Activated gamma-delta T cell treated with Interleukin-2 at 50 U/mL for 16 hours (primary cell): Measurements from ENCODE around the gene LDLRAD4.
A peak's percentile ranks its signal among the peaks of the same experiment; 100 is the strongest.
"Not testable (repeated sequence)": the region's sequence is repeated elsewhere in the genome, so short reads cannot be mapped to it uniquely, and the experiment has no call there.

Source experiments
- DNase-seq: peaks from one replicate; pipeline ENCODE4 v3.0.0-alpha.2; 2020

LDLRAD4 gene

DNA sequence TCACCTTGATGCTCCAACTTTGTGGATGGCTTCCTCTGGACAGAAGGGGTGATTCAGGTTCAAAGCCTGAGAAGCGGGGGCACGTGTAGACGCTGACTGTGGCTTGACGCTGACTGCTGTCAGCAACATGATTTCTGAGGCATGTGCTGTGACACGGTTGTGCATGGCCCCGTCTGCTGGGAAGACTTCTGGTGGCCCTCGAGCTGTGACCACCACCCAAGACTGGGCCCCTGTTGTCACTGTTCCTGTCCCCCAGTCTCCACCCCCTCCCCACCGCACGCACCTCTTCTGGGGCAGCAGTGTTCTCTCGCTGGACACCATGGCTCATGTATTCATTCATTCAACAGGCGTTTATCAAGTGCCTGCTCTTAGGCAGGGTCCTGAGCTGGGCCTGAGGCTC is 262.8 kb downstream of the LDLRAD4 start:
- DNase-seq = no peak

DNA sequence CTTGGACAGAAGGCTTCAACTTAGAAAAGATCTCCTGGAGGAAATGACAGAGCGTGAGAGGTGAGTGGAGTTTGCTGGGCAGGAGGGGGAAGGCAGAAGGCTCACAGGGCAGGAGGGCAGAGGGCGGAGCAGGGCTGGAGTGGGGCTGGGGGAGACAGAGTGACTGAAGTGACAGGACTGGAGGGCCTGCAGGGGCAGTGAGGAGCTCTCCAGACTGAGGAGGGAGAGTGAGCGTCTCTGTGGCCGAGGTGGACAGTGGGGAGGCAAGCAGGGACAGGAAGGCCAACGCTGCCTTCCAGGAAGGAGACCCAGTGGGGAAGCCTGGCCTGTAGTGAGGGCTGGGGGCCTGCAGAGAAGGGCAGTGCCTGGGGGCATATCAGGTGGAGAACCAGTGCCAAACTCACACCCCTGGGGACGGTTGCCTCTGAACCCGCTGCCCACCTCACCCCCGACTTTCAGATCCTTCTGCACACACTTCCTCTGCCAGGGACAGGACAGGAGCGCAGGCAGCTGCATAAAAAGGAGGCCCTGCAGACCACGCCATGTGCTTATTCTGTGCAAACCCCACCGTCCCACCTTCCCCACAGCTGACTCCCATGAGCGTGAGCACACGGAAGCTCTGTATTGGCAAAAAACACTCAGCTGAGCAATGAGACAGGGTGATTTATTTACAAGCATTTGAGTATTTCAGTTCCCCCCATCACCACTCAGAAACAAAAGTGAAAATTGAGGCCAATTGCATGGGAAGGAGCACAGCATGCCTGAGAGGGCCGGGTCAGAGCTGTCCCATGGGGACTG is 263.5 kb downstream of the LDLRAD4 start:
- DNase-seq = no peak

DNA sequence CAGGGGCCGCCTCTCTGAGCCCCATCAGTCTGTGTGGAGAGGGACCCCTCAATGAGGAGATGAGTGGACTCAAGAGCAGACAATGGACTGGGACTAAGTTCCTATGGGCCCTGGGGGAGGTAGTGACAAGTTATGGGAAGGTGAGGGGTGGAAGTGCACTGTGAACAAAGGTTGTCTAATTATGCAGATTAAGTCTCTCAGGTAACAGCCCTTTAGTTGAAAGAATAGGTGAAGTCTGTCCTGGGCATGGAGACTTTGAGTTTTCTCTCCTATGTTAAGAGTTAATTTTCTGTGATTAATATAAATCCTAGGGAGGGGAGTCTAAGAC is 264.0 kb downstream of the LDLRAD4 start:
- no peak for DNase-seq

DNA sequence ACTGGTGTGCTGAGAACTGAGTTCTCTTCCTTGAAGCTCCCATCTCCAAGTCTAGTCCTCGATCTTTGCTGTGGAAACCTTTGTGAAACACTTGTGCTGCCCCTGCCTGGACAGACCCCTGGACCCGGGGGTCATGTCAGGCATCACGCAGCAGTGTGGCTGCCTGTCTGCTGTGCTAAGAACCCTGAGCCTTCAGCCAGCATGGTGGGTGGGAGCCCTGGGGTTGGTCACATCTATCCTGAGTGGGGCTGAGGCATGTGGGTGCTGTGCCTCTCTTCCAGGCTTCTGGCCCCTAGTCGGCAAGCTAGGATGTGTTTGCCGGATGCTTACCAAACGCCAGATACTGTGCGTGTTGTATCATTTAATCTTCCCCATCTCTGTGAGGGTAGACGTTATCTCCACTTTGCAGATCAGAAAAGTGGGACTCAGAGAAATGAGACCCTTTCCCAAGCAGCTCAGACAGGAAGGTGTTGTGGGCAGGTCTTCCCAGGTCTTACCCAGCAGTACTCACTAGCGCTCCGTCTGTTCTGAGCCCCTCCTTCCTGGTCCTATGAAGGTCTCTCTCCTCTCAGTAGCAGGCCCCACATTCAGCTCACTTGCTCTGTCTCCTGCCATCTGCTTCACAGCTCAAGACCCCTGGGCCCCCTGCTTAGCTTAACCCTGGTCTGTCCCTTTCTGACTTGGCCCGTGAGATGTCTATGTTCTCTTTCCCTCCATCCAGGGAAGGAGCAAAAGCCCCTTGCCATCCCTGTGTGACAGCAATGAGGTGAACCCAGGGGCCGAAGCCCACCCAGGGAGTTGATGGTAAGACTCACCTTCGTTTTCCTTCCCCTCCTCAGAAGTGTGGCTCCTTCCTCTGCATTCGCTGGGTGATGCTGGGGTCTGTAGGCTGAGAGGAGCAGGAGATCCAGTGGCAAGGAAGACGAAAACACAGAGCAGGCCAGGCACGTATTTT is 265.0 kb downstream of the LDLRAD4 start:
- DNase-seq = no peak

DNA sequence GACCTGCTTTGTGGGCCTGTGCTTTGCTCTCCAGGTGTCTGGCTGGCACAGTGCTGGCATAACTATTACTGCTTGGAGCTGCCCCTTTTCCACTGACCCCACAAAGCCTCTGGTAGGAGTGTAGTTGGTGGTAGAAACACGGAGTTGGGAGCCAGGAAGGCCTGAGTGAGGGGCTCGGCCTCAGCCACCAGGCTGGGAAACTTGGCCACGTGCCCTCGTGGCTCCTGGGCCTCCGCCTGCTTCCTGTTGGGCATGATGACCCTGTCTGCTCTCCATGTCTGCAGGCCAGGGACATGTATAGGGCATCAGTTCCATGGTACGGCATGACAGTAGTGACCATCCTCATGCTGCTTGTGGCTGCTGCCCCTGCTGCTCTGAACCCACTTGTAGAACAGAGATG is 266.6 kb downstream of the LDLRAD4 start:
- no peak for DNase-seq

DNA sequence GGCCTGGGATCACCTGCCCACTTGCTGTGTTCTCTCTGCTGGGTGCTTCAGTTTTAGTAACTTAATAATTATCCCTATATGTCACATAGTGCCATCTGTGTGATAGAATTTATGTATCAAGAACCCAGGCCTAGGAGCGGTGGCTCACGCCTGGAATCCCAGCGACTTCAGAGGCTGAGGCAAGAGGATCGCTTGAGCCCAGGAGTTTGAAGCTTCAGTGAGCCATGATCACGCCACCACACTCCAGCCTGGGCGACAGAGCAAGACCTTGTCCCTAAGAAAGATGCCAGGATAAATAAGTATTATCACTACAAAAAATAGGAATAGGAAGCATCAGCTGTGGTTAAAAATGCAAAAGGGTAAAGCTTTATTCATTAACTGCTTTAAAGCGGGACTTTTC is 267.0 kb downstream of the LDLRAD4 start:
- DNase-seq = no peak

DNA sequence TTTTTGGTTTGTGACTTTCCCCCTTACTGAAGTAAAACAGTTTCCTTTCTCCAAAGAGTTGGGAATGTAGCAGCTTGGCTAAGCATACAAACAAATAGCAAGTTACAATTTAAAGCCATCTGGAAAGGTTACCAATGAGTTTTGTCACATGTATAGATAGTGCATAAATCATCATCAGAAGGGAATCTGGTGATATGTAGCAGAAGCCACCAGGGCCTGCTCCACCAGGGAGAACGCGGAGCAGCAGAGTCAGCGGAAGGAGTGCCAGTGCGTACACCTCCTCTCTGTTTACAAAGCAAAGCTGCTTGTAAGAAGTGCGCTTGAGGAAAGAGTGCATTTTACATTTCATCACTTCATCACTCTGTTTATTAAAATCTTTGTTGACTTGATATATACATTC is 267.7 kb downstream of the LDLRAD4 start:
- no peak for DNase-seq

DNA sequence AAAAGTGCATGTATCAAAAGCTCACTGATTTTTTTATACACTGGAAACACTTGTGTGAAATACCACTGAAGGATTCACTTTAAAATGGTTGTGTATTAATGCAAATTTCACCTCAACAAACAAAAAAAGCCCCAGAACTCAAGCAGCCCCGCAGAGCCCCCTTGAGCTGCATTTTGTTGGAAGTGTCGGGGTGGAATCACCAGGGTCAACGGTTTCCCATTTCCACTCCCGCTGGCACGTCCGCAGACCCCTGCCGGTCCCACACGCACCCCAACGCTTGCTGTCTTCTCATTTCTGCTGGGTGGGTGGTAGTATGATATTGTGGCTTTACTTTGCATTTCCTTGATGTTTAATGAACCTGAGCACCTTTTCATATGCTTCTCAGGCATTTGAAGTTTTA is 268.1 kb downstream of the LDLRAD4 start:
- DNase-seq = no peak

DNA sequence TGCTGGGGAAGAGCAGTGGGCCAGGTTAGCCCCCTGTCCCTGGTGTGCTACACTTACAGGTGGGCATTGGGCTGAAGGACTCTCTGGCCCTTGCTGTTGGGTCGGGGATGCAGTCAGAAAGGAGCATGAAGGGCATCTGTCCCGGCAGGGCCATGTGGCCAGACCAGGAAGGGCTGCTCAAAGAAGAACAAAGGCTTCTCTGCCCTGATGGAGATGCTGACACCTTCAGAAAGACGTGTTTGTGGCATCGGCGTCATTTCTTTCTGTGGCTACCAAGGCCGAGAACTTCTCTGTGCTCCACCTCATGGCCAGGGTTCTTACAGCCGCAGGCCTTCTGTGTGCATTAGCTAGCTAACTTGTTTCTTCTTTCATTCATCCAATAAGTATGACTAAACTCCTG is 268.7 kb downstream of the LDLRAD4 start:
- peak; percentile 15 for DNase-seq

DNA sequence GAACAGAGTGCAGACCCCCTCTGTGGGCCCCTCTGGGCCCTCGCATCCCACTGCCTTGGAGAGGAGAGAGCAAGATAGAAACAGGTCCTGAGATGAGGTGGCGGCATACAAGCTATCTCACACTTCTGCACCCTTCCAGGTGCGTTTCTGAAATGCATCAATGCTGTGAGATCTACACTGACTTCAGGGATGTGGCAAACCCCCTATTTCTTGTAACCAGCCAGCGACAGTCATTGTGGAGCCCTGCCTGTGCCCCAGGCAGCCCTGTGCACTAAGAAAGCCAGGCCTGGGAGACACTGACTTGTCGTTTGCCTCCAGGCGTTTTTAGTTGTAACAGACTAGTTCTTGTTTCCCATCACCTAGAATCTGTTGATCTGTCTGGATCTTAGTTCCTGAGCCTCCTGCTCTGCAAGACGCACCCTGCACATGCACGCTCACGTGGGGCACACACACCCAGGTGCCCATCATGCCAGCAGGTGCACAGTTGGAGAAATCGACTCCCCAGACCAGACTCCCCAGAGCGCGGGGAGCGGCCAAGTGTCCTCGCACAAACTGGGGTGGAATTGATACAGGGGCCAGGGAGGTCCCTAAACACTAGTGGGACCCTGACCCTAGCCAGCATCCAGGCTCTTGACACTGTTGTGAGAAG is 269.8 kb downstream of the LDLRAD4 start:
- no peak for DNase-seq

DNA sequence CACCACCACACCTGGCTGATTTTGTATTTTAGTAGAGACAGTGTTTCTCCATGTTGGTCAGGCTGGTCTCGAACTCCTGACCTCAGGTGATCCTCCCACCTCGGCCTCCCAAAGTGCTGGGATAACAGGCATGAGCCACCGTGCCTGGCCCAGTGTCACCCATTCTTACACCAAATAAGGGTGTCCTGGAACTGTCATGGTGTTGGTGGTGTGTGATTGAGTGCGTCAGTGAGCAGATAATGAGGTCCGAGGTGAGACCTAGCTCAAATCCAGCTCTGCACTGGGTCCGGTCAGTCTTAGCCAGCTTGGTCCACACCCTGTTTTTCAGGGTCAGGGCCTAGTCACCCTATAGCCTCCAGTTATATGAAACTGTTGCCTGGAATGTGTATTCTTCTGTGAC is 270.7 kb downstream of the LDLRAD4 start:
- DNase-seq = not testable (repeated sequence)

DNA sequence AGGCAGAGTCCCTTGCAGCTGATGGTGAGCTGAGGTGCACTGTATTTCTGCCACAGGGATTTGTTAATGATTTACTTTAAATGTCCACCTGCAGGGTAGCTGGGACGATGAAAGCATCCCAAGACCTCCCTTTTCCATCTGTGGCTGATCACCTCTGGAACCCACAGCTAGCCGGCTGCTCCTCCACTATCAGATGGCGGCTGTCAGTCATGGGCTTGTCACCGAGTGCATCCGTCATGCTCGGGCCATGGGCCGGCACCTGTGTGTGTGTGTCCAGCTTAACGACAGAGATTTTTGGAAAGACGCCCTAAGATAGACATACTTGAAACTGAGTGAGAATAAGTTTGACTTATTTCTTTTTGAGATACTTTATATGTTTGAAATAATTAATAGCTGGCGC is 272.6 kb downstream of the LDLRAD4 start:
- DNase-seq = no peak

DNA sequence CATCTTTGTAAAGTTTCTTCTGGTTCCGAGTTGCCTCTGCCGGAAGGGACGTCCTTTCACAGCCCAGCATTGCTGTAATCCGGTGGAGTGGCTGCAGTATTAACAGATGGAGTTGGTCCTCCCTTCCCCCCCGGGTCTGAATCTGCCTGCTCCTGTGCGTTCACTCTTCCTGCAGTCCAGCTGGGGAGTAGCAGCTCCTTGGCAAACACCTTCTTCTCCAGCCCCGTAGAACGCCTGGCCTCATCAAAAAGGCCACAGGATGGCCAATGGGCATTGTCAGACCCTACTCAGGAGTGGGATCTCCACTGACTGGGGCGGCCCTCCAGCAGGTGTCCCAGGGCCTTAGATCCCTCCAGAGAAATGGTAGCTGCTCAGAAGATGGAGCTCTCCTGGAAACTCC is 273.8 kb downstream of the LDLRAD4 start:
- no peak for DNase-seq

DNA sequence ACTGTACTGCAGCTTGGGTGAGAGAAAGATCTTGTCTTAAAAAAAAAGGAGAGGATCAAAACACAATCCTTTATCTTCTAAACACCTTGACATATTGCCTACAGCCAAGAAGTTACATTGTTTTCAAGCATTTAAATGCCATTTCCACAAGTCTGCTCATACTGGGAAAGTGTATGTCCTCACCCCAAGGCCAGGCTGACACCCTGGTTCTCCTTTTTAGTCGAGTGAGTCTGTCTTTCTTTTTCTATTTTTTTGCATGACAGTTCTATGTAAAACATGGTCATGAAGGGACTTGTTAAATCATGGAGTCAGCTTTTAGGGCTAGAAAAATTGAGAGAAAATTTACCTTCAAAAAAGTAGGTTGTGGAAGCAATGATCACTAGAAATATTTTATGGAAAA is 274.5 kb downstream of the LDLRAD4 start:
- DNase-seq = no peak

DNA sequence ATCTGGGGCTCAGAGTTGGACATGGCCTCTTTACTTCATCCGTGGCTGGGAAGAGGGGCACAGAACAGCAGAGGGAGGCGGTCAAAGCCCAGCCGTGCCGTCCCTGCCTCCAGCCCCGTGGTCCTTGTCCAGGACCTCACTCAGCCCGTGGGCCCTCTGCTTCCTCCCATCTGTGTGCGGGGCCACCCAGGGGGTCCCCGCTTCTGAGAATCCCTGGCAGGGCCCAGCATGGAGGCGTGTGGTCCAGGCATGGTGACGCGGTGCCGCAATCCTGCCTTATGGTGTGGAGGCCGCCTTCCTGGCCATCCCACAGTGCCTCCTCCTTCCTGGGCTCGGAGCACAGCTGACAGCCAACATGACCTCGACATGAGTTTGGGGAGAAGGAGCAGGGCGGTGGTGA is 275.2 kb downstream of the LDLRAD4 start:
- no peak for DNase-seq

DNA sequence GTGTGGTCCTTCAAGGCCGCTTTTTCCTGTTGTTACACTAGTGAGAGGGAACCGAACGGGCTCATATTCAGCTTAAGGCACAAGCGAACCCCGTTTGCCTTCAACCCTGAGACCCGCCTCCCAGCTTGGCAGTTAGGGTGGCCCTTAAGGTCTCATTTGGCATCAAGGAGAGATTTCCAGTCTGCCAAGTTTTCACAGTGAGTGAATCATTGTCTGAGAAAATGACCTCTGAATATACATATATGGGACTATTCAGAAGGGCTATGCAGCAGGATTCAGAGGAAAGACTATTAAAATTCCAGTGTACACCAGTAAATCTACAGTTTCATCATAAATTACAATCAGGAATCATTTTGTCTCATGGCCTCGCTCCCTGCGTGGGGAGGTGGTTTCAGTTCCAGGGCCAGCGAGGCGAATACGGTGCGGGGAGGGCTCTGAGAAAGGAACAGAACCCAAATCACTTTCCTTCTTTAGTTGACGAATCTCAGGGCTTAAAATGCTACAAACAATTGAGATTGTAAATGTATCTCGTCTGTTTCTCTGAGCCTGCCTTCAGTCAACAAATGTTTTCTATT is 276.4 kb downstream of the LDLRAD4 start:
- no peak for DNase-seq

DNA sequence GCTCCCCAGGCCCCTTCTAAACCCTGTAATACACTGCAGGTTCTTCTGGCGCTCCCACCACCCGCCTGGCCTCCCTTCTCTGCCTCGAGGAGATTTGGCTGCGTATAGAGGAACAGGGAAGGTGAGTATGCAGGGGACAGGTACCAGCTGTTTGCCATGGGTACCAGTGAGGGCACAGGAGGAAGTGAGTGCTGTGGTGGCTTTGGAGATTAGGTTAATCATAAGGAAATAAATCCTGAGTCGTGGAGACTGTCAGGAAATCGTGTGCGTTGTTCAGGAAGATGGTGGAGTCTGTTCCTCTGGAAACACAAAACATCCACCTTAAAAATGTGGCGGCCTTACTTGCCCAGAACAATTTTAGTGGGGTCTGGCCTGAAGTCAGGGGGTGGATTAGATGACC is 277.4 kb downstream of the LDLRAD4 start:
- DNase-seq = no peak

DNA sequence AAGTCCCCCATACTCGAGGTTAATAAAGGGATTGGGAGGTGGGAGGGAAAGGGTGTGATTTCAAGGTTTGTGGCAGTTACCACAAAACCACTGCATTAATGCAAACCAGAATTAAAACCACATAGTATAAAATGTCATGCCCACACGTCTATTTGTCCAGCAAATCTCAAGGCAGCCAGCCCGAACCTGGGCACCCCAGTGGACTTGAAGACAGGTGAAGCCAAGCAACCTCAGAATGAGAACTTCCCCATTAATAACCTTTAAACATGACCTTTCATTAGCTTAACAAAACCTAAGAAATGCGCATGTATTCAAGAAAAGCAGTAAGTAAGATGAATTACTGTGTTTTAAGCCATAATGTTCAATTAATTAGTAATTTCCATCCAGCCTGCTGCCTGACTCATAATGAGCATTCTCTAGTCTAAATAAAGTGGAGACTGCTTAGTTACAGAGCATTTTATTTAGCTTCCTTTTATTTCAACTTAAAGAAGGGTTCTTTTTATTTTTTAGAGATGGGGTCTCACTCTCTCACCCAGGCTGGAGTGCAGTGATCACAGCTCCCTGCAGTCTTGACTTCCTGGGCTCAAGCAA is 278.2 kb downstream of the LDLRAD4 start:
- no peak for DNase-seq

DNA sequence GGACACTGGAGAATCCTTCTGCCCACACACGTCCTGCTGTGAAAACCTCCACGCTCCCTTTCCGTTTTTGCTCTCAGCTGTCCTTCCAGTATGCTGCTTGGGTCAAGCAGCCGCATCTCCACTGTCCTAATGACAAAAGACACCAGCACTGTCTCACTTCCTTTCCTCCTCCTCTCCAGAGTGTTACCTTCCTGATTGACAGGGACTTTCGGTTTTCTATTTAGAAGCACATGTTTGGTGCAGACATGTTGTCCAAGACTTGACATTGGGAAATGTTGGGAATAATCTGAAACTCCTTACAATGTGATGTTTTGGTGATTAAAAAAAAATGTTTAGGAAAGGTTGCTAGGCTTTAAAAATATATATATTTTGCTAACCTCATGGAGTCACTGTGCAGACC is 281.2 kb downstream of the LDLRAD4 start:
- DNase-seq = no peak

DNA sequence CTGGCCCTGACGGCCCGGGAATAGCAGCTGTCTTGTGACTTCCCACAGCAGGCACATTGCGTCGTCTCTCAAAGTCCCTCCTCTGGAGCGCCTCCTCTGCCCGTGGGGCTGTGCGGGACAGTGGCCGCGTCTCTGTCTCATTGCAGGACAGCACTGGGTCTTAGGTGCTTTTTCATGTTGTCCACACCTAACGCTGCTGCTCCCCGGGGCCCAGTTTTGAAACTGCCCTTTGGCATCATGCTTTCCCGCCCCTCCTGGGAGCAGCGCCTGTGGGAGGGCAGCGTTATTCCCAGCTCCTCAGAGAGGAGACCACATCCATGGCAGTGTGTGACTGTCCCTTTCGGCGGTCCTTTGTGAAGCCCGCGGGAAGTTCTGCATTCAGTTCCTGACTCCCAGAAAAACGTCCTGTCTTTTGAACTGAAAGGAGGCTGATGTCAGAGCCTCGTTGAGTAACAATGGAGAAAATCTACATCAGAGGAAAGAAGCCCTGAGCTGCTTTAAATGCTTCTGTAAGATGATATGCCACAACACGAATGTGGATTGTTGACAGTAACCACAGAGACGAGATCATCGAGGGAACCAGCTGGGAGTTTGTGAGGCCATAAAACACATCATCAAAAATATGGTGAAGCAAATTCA is 281.8 kb downstream of the LDLRAD4 start:
- no peak for DNase-seq

DNA sequence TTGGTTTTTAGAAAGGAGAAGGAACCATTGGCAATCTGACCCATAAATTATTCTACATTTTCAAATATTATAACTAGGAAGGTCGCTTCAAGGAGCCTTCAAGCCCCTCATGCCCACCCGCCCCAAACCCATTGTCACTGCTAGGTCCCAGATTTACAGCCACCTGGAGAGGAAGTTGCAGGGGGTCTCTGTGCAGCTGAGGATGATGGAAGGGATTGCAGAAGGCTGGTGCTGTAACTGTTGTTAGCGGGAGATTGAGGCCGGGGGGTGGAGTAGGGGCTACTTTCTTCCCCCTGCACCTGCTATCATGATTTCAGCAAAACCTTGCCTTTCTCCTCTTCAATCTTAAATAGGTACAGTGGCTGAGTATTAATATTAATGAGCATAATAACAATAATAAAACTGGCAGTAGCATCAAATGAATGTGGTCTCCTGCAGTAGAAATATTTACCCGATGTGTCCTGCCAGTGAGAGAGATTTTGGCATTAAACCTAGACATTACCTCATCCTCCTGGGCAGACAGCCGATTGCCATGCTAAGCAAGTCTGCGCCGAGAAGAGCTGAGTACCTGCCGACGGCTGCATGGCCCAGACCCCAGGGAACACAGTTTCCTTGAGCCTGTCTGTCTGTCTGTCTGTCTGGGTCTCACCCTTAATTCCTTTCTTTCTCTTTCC is 282.4 kb downstream of the LDLRAD4 start:
- no peak for DNase-seq

DNA sequence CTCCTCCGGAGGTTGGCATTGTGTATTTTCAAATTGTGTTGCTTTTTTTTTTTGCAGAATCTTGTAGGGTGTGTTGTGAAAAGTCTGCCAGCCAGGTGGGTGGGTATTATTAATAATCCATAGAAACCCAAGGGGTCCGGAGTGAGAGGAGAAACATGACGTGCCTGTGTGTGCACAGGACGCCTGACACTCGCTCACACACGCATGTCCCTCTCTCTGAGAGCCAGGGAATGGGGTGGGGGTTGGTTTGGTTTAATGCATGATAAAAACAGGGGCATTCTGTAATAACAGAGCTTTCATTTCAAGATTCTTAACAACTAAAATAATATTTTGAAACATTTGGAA is 283.0 kb downstream of the LDLRAD4 start:
- DNase-seq = no peak
